Muscle of arm (tissue), 12 donors: ENCODE results near the gene TMEM121. TPM values are rescaled to one million over a fixed set of nuclear protein-coding genes. Genes with fewer than 3 reads are reported as not detected.
A peak's percentile ranks its signal among the peaks of the same experiment; 100 is the strongest.

Experiments
- DNase-seq: peaks from one replicate; pipeline ENCODE4 v3.0.0-alpha.2; 2013
- polyA plus RNA-seq, 12 donors: library from polyadenylated mRNA; unstranded; fragments of 120-200 nt; gene quantifications; one replicate each; pipeline ENCODE4 v1.2.1, GENCODE V29; 2013; ENCODE audit not compliant: insufficient read length in 12 of 12

Gene TMEM121
- polyA plus RNA-seq, 12 donors, result 1.0 to 3.1 (median 1.5) TPM; not detected in 2

DNA sequence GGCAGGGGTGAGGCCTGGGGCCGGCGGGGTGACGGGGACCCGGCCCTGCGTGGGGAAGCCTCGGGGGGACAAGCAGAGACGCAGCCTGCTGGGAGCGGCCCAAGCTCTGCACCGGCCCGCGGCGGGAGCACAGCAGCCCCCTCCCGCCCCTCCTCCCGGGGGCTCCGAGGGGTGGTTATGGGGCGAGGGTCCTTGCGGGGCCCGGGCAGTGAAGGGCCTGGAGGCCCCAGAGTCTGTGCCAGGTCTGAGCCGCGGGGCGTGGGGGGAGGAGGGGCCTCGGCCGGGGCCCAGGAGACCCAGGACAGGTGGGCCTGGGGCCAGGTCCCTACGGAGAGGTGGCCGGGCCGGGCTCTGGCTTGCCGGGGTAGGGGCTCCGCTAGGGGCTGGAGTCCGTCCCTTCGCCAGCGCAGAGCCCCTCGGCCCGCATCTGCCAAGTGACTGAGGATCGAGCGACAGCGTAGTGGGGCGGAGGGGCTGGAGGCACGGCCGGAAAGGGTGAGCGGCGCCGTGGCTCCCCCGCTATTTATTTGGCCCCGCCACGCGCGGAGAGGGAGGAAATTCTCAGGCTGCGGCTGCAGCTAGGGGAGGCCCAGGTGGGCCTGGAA lies 495 bp downstream of the TMEM121 start:
- no peak for DNase-seq

DNA sequence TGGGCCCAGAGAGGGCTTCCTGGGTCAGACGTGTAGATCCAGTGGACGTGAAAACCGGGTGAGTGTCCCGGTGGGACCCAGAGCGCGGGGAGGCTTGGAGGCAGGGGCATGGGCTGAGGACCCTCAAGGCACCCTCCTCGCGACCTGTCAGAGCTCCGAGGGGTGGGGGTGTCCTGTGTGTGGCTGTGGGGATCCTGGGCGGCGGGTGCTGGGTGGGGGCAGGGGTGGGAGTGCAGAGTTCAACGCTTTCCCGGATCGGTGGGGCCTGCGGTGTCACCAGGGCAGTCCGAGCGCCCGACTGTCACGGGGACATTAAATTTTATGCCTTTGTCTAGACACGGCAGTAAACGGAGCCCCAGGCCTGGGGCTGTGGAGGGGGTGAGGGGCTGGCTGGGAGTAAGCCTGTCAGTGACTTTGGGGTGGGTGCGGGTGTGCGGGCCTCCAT lies 1.0 kb downstream of the TMEM121 start:
- DNase-seq, result no peak

DNA sequence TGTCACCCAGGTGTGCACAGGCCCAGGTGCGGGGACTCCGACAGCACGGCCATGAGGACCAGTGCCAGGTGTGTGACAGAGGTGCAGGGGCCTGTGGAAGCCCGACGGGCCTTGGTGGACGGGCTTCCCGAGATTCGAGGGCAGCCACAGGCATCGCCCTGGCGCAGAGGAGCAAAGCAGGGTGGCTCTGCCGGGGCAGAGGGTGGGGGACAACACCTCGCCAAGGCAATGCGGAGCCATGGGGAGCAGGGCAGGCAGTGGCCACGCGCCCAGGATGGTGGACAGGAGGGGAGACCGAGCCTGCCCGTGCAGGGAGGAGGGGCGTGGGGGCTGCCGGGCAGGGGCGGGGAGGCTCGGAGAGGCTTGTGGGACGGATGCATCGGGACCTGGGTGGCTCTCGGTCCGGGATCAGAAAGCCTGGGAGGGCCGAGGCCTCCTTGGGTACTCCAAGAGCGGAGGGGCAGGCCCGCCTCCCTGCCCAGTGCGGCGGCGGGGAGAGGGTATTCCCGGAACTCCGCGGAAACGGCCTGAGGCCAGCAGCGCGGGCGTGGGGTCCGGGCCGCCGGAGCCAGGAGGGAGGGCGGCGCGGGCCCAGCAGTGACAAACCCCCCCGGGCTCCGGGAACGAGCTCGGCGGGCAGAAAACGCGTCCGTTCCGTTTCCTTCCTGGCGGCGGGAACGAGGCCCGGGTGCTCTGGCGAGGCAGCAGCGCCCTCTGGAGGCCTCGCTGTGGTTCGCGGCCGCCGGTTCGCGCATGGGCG lies 1.6 kb downstream of the TMEM121 start:
- DNase-seq, result peak; percentile 83

DNA sequence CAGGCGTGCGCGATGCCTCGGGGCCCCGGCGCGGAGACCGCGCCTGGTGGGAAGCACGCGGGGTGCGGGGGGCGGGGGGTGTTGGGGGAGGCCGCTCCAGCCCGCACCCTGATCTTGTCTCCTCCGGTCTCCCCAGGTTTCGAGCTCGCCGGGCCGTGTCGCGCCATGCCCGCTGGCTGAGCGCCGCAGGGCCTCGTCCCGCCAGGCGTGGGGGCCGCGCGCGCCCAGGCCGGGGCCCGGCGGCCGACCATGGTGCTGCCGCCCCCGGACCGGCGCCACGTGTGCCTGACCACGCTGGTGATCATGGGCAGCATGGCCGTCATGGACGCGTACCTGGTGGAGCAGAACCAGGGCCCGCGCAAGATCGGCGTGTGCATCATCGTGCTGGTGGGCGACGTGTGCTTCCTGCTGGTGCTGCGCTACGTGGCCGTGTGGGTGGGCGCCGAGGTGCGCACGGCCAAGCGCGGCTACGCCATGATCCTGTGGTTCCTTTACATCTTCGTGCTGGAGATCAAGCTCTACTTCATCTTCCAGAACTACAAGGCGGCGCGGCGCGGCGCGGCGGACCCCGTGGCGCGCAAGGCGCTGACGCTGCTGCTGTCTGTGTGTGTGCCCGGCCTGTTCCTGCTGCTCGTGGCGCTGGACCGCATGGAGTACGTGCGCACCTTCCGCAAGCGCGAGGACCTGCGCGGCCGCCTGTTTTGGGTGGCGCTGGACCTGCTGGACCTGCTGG lies 2.4 kb downstream of the TMEM121 start:
- DNase-seq, result no peak

DNA sequence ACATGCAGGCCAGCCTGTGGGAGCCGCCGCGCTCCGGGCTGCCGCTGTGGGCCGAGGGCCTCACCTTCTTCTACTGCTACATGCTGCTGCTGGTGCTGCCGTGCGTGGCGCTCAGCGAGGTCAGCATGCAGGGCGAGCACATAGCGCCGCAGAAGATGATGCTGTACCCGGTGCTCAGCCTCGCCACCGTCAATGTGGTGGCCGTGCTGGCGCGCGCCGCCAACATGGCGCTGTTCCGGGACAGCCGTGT lies 2.9 kb downstream of the TMEM121 start:
- no peak for DNase-seq

DNA sequence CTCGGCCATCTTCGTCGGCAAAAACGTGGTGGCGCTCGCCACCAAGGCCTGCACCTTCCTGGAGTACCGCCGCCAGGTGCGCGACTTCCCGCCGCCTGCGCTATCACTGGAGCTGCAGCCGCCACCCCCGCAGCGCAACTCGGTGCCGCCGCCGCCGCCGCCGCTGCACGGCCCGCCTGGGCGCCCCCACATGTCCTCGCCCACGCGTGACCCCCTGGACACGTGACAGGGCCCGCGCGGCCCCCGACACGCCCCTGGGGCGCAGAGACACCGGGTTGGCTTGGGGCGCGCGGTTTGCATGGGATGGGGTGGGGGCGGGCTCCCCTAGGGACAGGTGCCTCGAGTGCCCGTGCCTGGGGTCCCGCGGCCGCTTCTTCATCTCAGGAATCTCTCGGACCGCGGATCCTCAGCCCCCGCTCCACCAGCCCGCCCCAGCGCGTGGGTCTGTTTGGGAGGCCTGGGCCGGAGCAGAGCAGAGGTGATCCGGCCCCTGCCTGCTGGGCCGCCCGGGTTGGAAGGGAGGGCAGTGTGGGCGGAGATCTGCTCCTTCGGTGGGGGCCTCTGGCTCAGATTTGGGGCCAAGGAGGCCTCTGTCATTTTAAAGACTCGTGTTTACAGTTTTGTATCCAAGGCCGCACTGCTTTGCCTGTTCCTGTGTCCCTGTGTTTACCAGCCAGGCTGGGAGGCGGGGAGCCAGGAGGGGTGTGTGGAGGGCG lies 3.3 kb downstream of the TMEM121 start:
- no peak for DNase-seq

DNA sequence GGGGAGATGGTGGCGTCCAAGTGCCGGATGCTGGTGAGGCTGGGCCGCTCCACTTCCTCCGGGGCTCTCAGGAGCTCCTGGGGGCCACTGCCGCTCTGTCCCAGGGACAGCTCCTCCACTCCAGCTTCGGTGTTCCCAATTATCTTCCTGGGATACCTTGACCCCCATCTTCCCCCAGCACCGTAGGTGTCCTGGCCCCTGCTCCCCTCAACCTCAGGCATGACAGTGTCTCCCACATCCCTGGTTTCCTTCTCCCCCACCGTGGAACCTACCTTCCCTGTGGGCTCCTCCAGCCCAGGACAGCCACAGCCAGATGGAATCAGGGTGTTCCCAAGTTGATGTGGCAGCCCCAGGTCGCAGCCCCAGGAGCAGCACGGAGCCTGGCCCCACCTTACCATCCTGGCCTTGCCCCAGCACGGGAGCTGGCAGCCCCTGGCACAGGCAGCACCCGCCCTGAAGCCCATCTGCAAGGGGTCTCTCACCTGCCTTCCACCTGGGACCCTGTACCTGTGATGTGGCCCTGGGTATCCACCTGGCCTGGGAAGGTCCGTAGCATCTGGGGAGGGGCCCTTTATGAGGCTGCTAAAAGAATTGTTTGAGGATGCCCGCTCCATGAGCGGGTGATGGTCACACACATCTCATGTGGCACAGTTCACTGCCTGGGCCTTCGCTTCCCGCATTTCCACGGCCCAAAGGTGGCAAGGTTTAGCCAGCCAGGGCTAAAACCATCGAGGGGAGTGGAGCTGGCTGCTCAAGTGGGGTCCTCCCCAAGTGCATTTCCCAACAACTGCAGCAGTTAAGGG lies 4.1 kb downstream of the TMEM121 start:
- DNase-seq, result no peak

DNA sequence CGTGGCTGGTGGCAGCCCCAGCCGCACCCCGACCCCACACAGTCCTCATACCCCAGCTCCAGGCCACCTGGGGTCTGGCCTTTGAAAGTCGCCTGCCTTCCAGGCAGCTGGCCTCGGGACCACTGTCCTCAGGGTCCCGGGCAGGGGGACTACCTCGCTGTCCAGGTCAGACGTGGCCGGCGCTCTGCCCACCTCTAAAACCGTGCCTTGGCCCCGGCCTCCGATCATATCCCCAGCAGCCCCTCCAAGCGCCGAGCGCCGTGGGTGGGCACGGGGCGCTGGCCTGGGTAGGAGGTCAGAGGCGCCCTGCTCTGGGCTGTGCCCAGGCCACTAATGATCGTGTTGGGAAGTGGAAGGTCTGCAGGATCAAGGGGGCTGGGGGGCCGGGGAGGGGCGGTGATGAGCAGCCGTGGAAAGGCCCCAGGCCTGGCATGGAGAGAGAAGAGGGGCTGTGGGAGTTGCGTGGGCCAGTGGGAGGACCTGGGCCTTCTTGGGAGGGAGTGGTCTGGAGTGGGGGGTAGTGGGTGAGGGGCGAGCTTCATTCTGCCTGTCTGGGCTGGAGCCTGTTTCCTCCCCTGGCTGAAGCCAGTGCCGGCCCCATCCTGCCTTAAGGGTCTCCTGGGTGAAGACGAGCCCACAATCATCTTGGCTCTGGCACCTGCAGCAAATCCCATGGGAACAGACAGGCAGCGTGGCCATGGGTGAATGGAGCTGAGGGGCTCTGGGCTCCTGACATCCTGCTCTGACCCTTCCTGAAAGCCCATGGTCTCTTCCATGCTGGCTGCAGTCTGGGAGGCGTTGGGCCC lies 4.9 kb downstream of the TMEM121 start:
- no peak for DNase-seq

DNA sequence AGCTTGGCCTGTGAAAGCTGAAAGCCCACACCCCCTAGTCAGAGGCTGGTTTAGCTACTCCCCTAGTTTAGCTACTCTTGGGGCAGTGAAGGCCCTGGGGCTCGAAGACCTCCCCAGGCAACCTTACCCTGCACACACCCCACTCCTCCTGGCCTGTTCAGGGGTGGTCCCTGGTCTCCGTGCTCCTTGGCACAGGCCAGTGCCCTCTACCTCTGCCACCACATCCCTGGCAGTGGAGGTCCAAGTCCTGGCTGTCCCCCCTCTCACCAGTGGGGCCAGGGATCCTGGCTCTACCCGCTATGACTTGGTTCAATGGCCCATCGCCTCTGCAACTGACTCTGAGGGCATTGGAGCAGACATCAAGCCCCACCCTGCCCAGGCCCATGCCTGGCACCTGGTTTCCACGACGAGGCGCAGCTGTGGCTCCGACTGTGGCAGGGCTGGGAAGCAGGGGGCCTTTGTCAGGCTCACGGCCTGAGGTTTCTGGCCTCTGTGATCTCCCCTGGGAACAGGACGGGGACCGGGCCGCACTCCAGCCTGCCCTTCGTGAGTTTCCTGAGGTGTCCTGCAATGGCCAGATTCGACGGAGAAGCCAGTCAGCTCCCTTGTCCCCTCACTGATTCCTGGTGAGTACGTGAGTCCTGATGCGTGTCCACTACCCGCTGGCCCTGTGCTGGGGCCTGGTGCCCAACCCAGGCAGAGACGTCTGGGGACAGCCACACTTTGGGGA lies 5.7 kb downstream of the TMEM121 start:
- no peak for DNase-seq

DNA sequence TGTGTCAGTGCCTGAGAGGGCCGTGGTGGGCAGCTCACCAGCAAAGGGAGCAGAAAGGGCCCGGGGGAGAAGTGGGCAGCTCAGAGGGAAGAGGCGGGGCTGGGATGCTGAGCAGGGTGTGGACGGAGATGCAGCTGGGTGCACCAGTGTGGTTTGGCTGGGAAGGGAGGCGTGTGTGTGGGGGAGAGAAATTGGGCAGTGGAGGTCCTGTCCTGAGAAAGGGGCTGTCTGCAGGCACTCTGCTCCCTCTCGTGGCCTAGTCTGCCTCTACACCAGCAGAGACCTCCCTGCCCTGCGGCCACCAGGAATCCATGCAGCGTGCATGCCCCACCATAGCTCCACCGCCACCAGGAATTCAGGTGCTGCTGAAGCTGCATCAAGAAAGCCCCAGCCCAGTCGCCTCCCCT lies 6.4 kb downstream of the TMEM121 start:
- no peak for DNase-seq

DNA sequence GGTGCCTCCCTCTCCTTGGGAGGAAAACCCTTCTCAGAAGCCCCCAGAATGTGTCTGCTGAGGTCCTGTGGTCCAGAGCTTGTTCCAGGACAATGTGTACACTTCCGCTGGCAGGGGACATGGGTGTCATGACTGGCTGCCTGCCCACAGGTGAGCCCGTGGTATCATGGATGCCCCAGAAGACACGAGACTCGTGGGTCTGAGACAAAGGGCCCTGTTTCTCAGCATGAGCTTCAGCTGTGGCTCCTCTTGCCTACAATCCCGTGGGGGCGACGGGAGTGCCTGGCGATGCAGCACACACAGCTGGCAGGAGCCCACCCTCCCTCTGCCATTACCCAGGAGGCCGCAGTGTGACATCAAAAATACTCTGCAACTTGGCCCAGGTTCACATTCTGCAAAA lies 7.0 kb downstream of the TMEM121 start:
- no peak for DNase-seq

DNA sequence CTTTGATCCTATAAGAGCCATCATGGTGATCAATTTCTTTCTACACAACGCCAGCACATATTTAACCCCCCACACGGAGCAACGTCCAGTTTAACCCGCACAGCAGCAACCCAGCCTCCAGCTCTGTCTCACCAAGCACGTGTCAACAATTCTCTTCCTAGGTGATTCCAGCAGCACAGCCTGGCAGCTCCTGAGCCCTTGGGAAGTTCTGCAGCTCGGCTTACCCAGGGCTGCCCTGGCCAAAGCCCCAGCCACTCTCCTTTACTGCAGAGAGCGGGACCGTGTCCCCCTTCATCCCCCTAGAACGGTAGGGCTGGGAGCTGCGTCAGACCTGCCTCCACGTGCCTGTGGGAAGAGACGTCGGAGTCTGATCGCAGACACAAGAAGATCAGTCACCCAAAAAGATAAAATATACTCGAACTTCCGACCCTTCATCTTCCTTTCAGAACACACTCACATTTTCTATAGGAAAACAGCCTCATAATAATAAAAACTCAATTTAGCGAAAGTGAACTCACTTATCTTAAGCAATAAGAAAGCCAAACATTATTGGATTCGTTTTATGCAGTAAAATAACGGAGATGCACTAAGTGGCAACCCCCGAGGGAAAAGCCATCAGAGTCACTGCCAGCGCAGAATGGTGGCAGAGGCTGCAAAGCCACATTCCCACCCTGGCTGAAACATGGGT lies 7.6 kb downstream of the TMEM121 start:
- DNase-seq, result no peak

DNA sequence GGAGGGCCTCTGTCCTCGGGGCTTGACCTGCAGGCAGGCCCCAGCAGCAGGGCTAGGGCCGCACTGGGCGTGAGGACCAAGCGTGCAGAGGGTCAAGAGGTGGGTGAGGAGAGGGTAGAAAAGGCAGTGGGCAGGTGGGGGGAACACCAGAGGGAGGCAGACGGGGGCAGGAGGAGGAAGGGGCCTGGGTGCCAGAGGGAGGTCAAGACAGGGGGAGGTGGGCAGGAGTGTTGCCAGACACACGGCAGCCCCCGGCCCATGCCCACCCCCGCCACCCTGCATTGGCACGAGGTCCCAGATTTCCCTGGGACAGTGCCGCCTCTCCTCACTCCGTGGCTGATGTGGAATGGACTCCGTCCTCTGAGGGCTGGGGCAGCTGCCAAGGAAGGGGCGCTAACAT lies 8.2 kb downstream of the TMEM121 start:
- no peak for DNase-seq

DNA sequence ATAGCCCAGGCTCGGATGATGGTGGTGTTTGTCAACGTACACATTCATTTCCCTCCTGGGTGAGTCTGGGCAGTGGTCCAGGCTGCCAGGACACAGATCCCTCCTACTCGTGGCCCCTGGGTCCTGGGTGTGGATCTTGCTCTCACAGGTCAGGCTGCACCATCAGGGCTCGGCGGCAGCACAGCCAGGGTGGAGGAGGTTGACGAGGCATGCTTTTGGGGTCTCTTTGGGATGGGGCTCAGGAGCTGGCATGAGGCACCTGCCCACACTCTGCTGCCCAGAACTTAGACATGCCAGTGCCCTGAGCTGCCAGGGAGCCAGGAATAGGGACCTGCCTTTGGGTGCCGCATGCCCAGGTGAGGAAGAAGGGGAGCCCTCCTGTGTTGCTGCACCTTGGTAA lies 9.7 kb downstream of the TMEM121 start:
- no peak for DNase-seq

DNA sequence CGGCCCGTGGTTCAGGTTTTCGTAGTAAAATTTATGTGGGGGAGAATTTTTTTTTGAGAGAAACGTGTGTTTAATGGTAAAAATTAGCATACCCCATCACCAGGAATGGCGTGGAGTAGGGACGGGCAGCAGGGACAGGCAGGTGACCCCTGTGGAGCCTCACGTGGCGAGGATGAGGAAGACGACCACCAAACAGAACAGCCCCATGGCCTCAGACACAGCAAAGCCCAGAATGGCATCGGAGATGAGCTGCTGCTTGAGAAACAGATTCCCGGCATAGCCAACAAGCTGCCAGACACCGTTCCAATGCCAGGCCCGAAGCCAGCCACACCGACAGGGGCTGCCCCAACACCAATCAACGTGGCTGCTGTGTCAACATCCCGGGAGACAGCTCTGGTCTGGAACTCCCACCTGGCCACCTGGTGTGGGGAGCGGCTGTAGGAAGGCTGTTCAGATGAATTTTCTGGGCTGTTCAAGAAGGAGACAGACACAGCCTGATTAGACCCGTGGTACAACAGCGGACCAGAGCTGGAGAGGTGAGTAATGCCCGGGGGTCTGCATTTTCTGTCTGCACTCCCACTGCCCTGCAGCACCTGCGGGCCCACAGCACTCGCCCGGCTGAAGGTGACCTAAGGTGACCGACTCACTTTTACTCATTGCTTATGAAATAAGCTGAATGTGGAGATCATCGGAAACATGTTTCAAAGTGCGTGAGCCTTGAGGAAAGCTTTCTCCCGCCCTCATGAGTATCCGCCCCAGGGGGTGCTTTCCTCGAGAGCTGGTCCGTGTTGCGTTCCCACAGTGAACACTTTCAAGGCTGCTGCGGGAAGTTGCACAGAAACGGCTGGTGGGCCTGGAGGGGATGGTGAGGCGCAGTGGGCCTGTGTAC lies 10.6 kb downstream of the TMEM121 start:
- no peak for DNase-seq

DNA sequence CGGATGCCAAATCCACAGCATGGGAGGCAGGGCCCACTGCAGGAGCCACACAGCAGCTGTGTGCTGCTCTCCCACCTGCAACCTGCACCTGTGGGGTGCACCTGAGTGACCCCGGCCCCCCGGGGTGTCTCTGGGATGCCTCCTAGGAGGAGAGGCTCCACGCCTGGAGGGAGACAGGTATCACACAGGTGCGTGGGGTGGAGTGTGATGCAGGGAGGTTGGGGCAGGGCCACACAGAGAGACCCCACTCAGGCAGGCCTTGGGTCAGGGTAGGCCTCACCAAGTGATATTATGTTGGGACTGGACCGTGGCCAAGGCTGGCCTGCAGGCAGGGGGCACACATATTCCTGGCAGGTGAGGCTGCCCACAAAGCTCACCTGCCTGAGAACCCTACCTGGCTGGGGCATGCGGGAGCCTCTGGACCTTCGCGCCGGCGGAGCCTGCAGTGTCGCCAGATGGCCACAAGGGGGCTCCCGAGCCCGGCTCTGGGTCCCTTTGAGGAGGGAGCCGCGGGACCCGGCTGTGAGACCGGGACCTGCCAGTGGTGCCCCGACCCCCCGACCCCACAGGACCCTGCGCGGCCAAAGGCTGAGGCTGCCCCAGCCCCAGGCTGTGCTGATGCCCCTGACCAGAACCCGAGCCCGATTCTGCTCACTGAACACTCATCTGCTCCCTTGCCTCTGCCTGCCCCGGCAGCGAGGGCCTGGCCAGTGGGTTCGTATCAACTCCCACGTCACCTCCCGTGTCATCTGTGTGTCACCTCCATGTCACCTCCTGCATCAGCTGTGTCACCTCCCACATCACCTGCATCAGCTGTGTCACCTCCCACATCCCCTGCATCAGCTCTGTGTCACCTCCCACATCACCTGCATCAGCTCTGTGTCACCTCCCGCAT lies 11.4 kb downstream of the TMEM121 start:
- no peak for DNase-seq

DNA sequence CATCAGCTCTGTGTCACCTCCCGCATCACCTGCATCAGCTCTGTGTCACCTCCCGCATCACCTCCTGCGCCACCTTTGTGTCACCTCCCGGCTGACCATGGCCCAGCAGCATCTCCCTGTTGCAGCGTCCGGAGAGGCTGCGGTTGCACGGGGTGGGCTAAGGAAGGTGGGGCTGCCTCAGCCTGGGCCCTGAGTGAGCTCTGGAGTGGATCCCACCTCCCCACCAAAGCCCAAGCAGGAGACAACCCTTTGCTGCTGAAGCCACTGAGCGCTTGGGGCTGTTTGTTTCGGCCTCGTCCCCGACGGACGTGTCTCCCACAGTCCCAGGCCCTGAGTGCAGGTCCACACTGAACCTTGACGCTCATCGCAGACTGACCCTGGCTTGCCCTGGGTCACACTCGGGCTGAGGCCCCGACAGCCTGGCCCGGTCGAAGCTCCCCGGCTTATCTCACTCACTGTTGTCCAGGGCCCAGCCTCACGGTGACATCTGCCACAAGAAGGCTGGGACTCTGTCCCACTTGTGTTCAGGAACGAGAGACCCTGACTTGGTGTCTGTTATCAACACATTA lies 12.2 kb downstream of the TMEM121 start:
- DNase-seq, result no peak
